Fibroblast of lung (primary cell): Measurements from ENCODE around the gene AQP1. TPM values are rescaled to one million over a fixed set of nuclear protein-coding genes. Genes with fewer than 3 reads are reported as not detected.

Experiments used
- DNase-seq, 2 donors: peaks; one replicate each; pipeline versions ENCODE4 v3.0.0 to v3.0.0-alpha.2; 2010; ENCODE audit warnings: low read depth in 2 of 2
- H2AFZ ChIP-seq: 2 replicates; pipeline ENCODE4 v1.5.1; 2012; ENCODE audit warnings: low read length, control low read depth, inconsistent platforms
- H3K27ac ChIP-seq: 2 replicates; pipeline ENCODE4 v1.5.1; 2011; ENCODE audit warnings: low read length, control low read depth; ENCODE audit not compliant: insufficient read depth
- H3K27me3 ChIP-seq: 2 replicates; pipeline ENCODE4 v1.5.1; 2011; ENCODE audit warnings: mild to moderate bottlenecking, low read length; ENCODE audit not compliant: control insufficient read depth, insufficient read depth
- H3K36me3 ChIP-seq: 2 replicates; pipeline ENCODE4 v1.5.1; 2011; ENCODE audit warnings: low read length; ENCODE audit not compliant: control insufficient read depth, insufficient read depth
- H3K4me1 ChIP-seq: 2 replicates; pipeline ENCODE4 v1.5.1; 2011; ENCODE audit warnings: low read length; ENCODE audit not compliant: control insufficient read depth, insufficient read depth; ENCODE audit errors: extremely low read depth
- H3K4me2 ChIP-seq: 2 replicates; pipeline ENCODE4 v1.5.1; 2011; ENCODE audit warnings: low read length, control low read depth; ENCODE audit not compliant: insufficient read depth; ENCODE audit errors: extremely low read depth
- H3K4me3 ChIP-seq, 4 experiments: fragments of 200-600 bp in 1 of 4; sonication (generic) in 1 of 4; replicated peaks in 1 of 4; 2 replicates each; pipeline ENCODE4 v1.5.1; 2011 to 2016; ENCODE audit warnings: low read length in 4 of 4, low read depth in 3 of 4, mild to moderate bottlenecking in 3 of 4, control low read depth in 2 of 4, inconsistent platforms in 1 of 4, mixed read lengths in 1 of 4; ENCODE audit not compliant: insufficient read depth in 1 of 4; ENCODE audit errors: control extremely low read depth in 1 of 4
- H3K79me2 ChIP-seq: 2 replicates; pipeline ENCODE4 v1.5.1; 2012; ENCODE audit warnings: mild to moderate bottlenecking, low read length, inconsistent platforms; ENCODE audit not compliant: control insufficient read depth, insufficient read depth
- H3K9ac ChIP-seq: 2 replicates; pipeline ENCODE4 v1.5.1; 2011; ENCODE audit warnings: mild to moderate bottlenecking, low read length, control low read depth; ENCODE audit not compliant: insufficient read depth
- H3K9me3 ChIP-seq: 2 replicates; pipeline ENCODE4 v1.5.1; 2012; ENCODE audit warnings: low read depth, low read length; ENCODE audit not compliant: control insufficient read depth, insufficient read depth
- H4K20me1 ChIP-seq: 2 replicates; pipeline ENCODE4 v1.5.1; 2011; ENCODE audit warnings: low read length; ENCODE audit not compliant: control insufficient read depth, insufficient read depth; ENCODE audit errors: extremely low read depth
- CTCF ChIP-seq, 2 donors: IDR thresholded peaks in 1 of 2; conservative IDR thresholded peaks in 1 of 2; 1 replicate in 1 of 2; 2 replicates in 1 of 2; pipeline ENCODE4 v1.5.1; 2011 to 2012; ENCODE audit warnings: low read length in 2 of 2, control low read depth in 1 of 2, inconsistent platforms in 1 of 2, low read depth in 1 of 2, mild to moderate bottlenecking in 1 of 2
- EZH2 ChIP-seq: IDR thresholded peaks from 2 replicates; pipeline ENCODE4 v1.5.1; 2012; ENCODE audit warnings: low read length, control low read depth, mild to moderate bottlenecking; ENCODE audit errors: missing control alignments
- polyA plus RNA-seq, 2 donors: library from polyadenylated mRNA; depleted of rRNA in 1 of 2; stranded (reverse) in 1 of 2; unstranded in 1 of 2; fragments of >200 nt; gene quantifications; 2 replicates each; pipeline ENCODE4 v1.2.1, GENCODE V29; 2011 to 2012; ENCODE audit warnings: missing spikeins in 1 of 2
- total RNA-seq: library from RNA; depleted of rRNA; stranded (reverse); fragments of >200 nt; gene quantifications from 2 replicates; pipeline ENCODE4 v1.2.1, GENCODE V29; 2014

Gene AQP1
- total and polyA plus RNA-seq, 2 donors (not counting 1 experiment from before 2014, with no cell fraction given) = 13.0 to 44.6 TPM

GRCh38 chr7:30923009-30923773 is 11.5 kb downstream of the AQP1 start:
- Histone ChIP-seq H3K9ac (no peak overlapping the region), H3K9me3 (no peaks in the 10 kb centered on the region), H3K79me2 (no peaks in the 10 kb centered on the region), H4K20me1 (no peaks in the 10 kb centered on the region), H3K4me1 (peaks cover 9% of the 10 kb centered on the region), H3K27me3 (no peaks in the 10 kb centered on the region), H2AFZ (no peak overlapping the region), H3K4me2 (no peak overlapping the region), H3K36me3 (no peaks in the 10 kb centered on the region), H3K27ac (no peak overlapping the region), H3K4me3 (no peak overlapping the region)
- no peak for TF ChIP-seq CTCF (conservative IDR thresholded peaks at IDR 0.05 in 1 of 2, IDR thresholded peaks at IDR 0.05 in 1 of 2; ENCODE audit: low read depth in 1 of 2, low read length in 2 of 2)
- TF ChIP-seq EZH2 = no peak
- DNase-seq = no peak

- Histone ChIP-seq H3K9ac (no peak overlapping the region), H3K79me2 (no peaks in the 10 kb centered on the region), H4K20me1 (no peaks in the 10 kb centered on the region), H3K27me3 (no peaks in the 10 kb centered on the region), H3K9me3 (no peaks in the 10 kb centered on the region), H3K4me1 (peaks cover 9% of the 10 kb centered on the region), H3K36me3 (no peaks in the 10 kb centered on the region), H2AFZ (no peak overlapping the region), H3K4me2 (no peak overlapping the region), H3K27ac (no peak overlapping the region), H3K4me3 (no peak overlapping the region)
- no peak for DNase-seq
- TF ChIP-seq EZH2 (no peak), CTCF (conservative IDR thresholded peaks at IDR 0.05 in 1 of 2, IDR thresholded peaks at IDR 0.05 in 1 of 2; ENCODE audit: low read depth in 1 of 2, low read length in 2 of 2) (no peak)
Measured at GRCh38 chr7:30923774-30924413, 12.2 kb downstream of the AQP1 start.

DNA sequence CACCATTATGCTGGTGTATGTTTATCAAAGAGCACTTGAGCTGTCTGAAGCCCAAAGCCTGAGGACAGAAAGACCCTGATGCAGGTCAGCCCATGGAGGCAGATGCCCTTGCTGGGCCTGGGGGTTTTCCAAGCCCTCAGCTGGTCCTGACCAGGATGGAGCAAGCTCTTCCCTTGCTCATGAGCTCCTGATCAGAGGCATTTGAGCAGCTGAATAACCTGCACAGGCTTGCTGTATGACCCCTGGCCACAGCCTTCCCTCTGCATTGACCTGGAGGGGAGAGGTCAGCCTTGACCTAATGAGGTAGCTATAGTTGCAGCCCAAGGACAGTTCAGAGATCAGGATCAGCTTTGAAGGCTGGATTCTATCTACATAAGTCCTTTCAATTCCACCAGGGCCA is 13.0 kb downstream of the AQP1 start:
- Histone ChIP-seq H3K36me3 (no peaks in the 10 kb centered on the region), H2AFZ (no peak overlapping the region), H3K4me3 (no peak overlapping the region), H3K27ac (no peak overlapping the region), H3K4me2 (no peak overlapping the region), H3K27me3 (no peaks in the 10 kb centered on the region), H3K4me1 (peaks cover 9% of the 10 kb centered on the region), H3K79me2 (no peaks in the 10 kb centered on the region), H3K9me3 (no peaks in the 10 kb centered on the region), H4K20me1 (no peaks in the 10 kb centered on the region), H3K9ac (no peak overlapping the region)
- no peak for TF ChIP-seq EZH2
- no peak for TF ChIP-seq CTCF (conservative IDR thresholded peaks at IDR 0.05 in 1 of 2, IDR thresholded peaks at IDR 0.05 in 1 of 2; ENCODE audit: low read depth in 1 of 2, low read length in 2 of 2)
- DNase-seq = no peak
